ENCODE measurements around the gene KCTD1. TPM values are rescaled to one million over a fixed set of nuclear protein-coding genes. Genes with fewer than 3 reads are reported as not detected.

KCTD1 gene
- total RNA-seq, 2 experiments from 2014 or later = 4.4 to 5.6 TPM

- H3K4me3 Mint-ChIP-seq = no peak overlapping the region
- POLR2A ChIA-PET = no interaction called here
- no peak for DNase-seq
- CTCF ChIA-PET = no interaction called here
- no peak overlapping the region for H3K27ac Mint-ChIP-seq
- no peaks in the 10 kb centered on the region for H3K36me3 Mint-ChIP-seq (ENCODE audit: low read depth)
- no peaks in the 10 kb centered on the region for H3K4me1 Mint-ChIP-seq
- H3K27me3 Mint-ChIP-seq = no peaks in the 10 kb centered on the region
- no peaks in the 10 kb centered on the region for H3K9me3 Mint-ChIP-seq
Observed at GRCh38 chr18:26479065-26479680, 69.2 kb downstream of the KCTD1 start.

DNA sequence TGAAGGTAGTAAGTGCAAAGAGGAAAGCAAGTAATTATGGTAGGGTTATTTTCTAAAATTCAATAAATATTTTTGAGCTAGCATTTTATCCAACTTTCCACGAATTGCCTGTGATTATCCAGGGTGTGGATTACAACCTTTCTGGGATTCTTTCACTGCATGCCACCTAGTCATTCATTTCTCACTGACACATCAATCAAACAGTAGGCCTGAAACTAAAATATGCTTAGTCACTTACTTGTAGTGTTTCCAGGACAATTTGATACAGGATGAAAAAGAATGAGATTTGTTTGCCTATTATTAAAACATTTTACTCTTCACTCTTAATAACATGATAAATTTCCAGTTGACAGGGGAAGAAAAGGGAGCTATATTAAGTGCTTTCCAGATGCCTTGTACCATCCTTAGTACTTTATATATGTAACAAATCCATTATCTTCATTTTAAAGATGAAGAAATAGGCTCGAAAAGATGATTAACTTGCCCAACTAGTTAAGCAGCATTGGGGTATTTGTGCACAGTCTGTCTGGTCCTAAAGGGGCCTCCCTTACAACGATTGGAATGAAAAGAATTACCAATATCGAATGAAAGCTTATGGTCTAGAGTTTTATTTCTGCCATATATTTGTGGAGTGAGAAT lies 70.4 kb downstream of the KCTD1 start:
- no peak for DNase-seq
- Mint-ChIP-seq H3K27ac (no peak overlapping the region), H3K27me3 (no peaks in the 10 kb centered on the region), H3K9me3 (no peaks in the 10 kb centered on the region), H3K4me1 (no peaks in the 10 kb centered on the region), H3K4me3 (no peak overlapping the region), H3K36me3 (ENCODE audit: low read depth) (no peaks in the 10 kb centered on the region)
- POLR2A ChIA-PET = no interaction called here
- CTCF ChIA-PET = no interaction called here

- H3K27ac Mint-ChIP-seq = no peak overlapping the region
- CTCF ChIA-PET = no interaction called here
Observed at GRCh38 chr18:26476697-26477096, 71.7 kb downstream of the KCTD1 start.

GRCh38 chr18:26474542-26474941 lies 73.8 kb downstream of the KCTD1 start:
- ChIA-PET CTCF (interaction anchor here (0.7 to 1.4 kb wide), 2 partner anchors 10 to 91 kb away, joined by 3 read pairs; no protein-coding TSS in a partner anchor), POLR2A (no interaction called here)
- no peaks in the 10 kb centered on the region for H3K4me1 Mint-ChIP-seq
- no peaks in the 10 kb centered on the region for H3K27me3 Mint-ChIP-seq
- H3K27ac Mint-ChIP-seq = no peak overlapping the region
- H3K36me3 Mint-ChIP-seq (ENCODE audit: low read depth) = no peaks in the 10 kb centered on the region
- H3K9me3 Mint-ChIP-seq = no peaks in the 10 kb centered on the region
- DNase-seq = no peak
- no peak overlapping the region for H3K4me3 Mint-ChIP-seq

More at GRCh38 chr18:26476697-26477096, 71.7 kb downstream of the KCTD1 start:
- H3K9me3 Mint-ChIP-seq = no peaks in the 10 kb centered on the region
- no peaks in the 10 kb centered on the region for H3K36me3 Mint-ChIP-seq (ENCODE audit: low read depth)
- H3K27me3 Mint-ChIP-seq = no peaks in the 10 kb centered on the region
- no peak for DNase-seq
- H3K4me3 Mint-ChIP-seq = no peak overlapping the region
- POLR2A ChIA-PET = no interaction called here
- H3K4me1 Mint-ChIP-seq = no peaks in the 10 kb centered on the region

DNA sequence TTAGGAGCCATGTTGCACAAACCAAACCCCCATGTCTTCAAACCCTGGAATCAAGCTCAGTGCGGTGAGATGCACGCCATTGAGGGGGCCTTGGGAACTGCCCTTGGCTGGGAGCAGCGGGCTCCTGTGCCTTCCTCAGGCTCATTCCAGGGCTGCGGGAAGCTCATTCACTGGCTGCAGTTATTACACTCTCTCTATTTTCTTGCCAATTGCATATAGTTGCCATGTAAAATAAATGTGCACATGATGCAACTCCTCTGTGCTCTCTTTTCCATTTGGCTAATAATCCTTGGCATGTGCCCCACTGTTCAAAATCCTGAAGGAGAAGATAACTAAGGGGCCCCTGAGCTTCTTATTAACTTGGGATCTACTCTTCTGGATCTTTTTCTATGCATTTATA lies 74.7 kb downstream of the KCTD1 start:
- Mint-ChIP-seq H3K27me3 (no peaks in the 10 kb centered on the region), H3K4me1 (no peaks in the 10 kb centered on the region), H3K4me3 (no peak overlapping the region), H3K36me3 (ENCODE audit: low read depth) (no peaks in the 10 kb centered on the region), H3K27ac (no peak overlapping the region), H3K9me3 (no peaks in the 10 kb centered on the region)
- ChIA-PET CTCF (interaction anchor here (1.4 kb wide), 1 partner anchor 9 kb away, joined by 4 read pairs; no protein-coding TSS in a partner anchor), POLR2A (no interaction called here)
- DNase-seq = no peak

DNA sequence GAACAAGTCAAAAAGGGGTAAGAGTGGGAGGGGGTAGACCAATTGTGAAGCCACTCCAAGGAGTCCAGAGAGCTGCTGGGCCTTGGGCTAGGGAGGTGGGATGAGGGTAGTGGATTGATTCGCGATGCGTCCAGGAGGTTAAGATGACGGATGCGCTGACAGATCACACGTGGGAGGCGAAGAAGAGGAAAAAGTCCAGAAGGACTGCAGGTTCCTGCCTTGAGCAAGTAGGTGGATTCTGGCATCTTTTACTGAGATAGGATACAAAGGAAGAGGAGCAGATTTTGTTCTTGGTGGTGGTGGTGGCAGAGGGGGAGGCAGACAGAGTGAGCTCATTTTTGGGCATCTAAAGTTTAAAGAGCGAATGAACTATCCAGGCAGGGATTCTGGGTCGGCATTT lies 76.5 kb downstream of the KCTD1 start:
- H3K9me3 Mint-ChIP-seq = no peaks in the 10 kb centered on the region
- POLR2A ChIA-PET = no interaction called here

DNA sequence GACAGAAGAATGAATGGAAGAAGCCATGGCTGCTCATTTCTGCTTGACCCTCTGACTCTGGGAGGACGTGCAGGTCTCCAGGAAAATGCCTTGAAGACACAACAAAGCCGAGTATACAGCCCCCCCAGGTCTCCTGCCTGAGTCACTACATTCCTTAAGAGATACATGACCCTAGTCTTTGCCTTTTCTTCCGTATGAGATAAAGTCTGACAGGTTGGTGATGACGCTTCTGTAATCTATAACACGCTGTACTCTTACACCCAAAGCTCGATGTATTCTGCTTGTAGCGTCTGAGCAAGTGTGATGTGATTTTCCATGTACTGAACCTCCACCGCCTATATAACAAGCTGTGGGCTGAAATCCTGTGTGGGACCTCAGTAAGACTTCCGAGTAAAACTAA lies 77.3 kb downstream of the KCTD1 start:
- no peak for DNase-seq
- H3K4me1 Mint-ChIP-seq = no peaks in the 10 kb centered on the region
- no peaks in the 10 kb centered on the region for H3K9me3 Mint-ChIP-seq
- POLR2A ChIA-PET = no interaction called here
- no peaks in the 10 kb centered on the region for H3K36me3 Mint-ChIP-seq (ENCODE audit: low read depth)
- H3K27me3 Mint-ChIP-seq = no peaks in the 10 kb centered on the region
- CTCF ChIA-PET = no interaction called here
- H3K4me3 Mint-ChIP-seq = no peak overlapping the region
- no peak overlapping the region for H3K27ac Mint-ChIP-seq

More for the DNA sequence above, 76.5 kb downstream of the KCTD1 start:
- DNase-seq = no peak
- Mint-ChIP-seq H3K27ac (no peak overlapping the region), H3K4me3 (no peak overlapping the region), H3K36me3 (ENCODE audit: low read depth) (no peaks in the 10 kb centered on the region), H3K4me1 (no peaks in the 10 kb centered on the region), H3K27me3 (no peaks in the 10 kb centered on the region)
- CTCF ChIA-PET = no interaction called here

GRCh38 chr18:26470011-26470637 lies 78.2 kb downstream of the KCTD1 start:
- no peaks in the 10 kb centered on the region for H3K4me1 Mint-ChIP-seq
- no peak overlapping the region for H3K27ac Mint-ChIP-seq
- ChIA-PET POLR2A (no interaction called here), CTCF (no interaction called here)
- no peaks in the 10 kb centered on the region for H3K36me3 Mint-ChIP-seq (ENCODE audit: low read depth)
- no peak overlapping the region for H3K4me3 Mint-ChIP-seq
- H3K9me3 Mint-ChIP-seq = no peaks in the 10 kb centered on the region
- no peaks in the 10 kb centered on the region for H3K27me3 Mint-ChIP-seq
- no peak for DNase-seq

DNA sequence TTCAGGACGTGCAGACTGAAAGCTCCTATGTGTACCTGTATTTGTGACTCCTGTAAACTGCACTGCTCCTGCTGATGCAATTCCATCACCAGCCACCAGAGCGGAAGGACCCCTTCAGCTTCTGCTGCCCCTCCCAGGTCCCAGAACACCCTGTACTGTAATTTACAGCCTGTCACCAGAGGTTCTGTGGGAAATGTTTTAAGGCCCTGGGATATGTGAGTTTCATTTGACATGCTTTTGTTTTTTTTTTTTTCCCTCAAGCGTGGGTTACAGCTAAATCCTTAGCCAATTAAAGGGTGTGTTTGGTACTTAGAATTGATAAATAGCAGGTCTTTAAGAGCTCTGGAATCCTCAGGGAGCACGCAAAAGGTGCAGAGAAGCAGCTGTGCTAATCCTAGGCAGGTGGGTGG lies 79.4 kb downstream of the KCTD1 start:
- ChIA-PET CTCF (no interaction called here), POLR2A (no interaction called here)
- no peak for DNase-seq
- Mint-ChIP-seq H3K4me1 (no peaks in the 10 kb centered on the region), H3K36me3 (ENCODE audit: low read depth) (no peaks in the 10 kb centered on the region), H3K4me3 (no peak overlapping the region), H3K27me3 (no peaks in the 10 kb centered on the region), H3K27ac (no peak overlapping the region), H3K9me3 (no peaks in the 10 kb centered on the region)

- Mint-ChIP-seq H3K9me3 (no peaks in the 10 kb centered on the region), H3K4me3 (no peak overlapping the region), H3K27me3 (no peaks in the 10 kb centered on the region), H3K36me3 (ENCODE audit: low read depth) (no peaks in the 10 kb centered on the region), H3K27ac (no peak overlapping the region), H3K4me1 (no peaks in the 10 kb centered on the region)
- POLR2A ChIA-PET = no interaction called here
- no peak for DNase-seq
- CTCF ChIA-PET = no interaction called here
Observed at GRCh38 chr18:26466026-26466425, 82.3 kb downstream of the KCTD1 start.

- peaks cover 3% of the 10 kb centered on the region for H3K4me1 Mint-ChIP-seq
- no peaks in the 10 kb centered on the region for H3K36me3 Mint-ChIP-seq (ENCODE audit: low read depth)
- no peaks in the 10 kb centered on the region for H3K9me3 Mint-ChIP-seq
- CTCF ChIA-PET = no interaction called here
- no peak overlapping the region for H3K27ac Mint-ChIP-seq
- no peak overlapping the region for H3K4me3 Mint-ChIP-seq
- POLR2A ChIA-PET = no interaction called here
- H3K27me3 Mint-ChIP-seq = no peaks in the 10 kb centered on the region
- no peak for DNase-seq
Observed at GRCh38 chr18:26465431-26465830, 82.9 kb downstream of the KCTD1 start.

DNA sequence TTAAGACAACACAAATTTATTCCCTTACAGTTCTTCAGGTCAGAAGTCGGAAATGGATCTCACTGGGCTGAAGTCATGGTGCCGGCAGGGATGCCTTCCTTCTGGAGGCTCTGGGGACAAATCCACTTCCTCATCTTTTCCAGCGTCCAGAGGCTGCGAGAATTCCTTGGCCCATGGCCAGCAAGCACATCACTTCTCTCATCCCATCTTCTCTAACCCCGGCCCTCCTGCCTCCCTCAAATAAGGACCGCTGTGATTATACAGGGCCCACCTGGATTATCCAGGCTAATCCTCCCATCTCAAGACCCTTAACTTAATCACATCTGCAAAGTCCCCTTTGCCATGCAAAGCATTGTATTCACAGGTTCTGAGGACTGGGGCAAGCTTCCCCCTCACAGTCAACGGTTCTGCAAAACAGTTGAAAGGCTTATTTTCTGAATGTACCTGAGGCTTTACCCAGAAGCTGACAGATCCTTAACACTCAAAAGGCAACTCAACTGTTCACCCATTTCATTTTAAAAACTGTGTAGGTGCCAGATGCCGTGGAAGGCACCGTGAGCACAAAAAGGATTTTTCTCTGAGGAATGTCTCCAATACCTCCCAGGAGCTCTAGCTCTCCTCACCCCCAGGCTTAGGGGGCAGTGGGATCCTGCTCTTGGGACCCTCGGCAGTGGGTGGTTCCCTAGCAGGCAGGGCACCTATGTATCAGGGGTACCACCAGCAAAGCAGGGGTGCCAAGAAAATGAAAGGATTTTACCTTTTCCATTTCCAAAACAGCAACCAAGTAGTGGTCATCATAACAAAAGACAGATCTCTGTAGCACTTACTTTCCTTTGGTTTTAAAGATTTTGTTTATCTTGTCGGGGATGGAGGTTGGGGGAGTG lies 84.0 kb downstream of the KCTD1 start:
- CTCF ChIA-PET = interaction anchor here (1.3 kb wide), 1 partner anchor 10 kb away, joined by 3 read pairs; no protein-coding TSS in a partner anchor
- no peaks in the 10 kb centered on the region for H3K36me3 Mint-ChIP-seq (ENCODE audit: low read depth)

DNA sequence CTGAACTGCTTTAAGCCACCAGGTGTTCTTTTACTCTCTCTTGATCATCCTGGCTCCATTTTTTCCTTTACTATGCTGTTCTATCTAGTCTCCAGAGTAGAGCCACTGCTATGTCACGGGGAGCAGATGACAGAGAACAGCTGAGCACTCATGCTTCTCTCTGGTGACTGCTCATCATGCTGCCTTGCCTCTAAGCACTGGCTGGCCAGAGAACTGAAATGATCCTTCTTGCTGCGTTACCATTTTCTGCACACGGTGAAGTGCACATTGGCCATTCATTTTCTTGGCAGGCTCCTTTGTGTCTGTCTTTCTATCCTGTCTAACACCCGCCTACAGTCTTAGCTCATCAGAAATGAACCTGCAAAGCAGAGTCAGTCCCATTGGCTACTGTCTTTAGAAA lies 86.0 kb downstream of the KCTD1 start:
- no peak overlapping the region for H3K27ac Mint-ChIP-seq
- DNase-seq = no peak
- H3K4me1 Mint-ChIP-seq = peaks cover 13% of the 10 kb centered on the region
- H3K4me3 Mint-ChIP-seq = no peak overlapping the region
- H3K9me3 Mint-ChIP-seq = no peaks in the 10 kb centered on the region
- CTCF ChIA-PET = no interaction called here
- H3K36me3 Mint-ChIP-seq (ENCODE audit: low read depth) = no peaks in the 10 kb centered on the region
- POLR2A ChIA-PET = no interaction called here
- no peaks in the 10 kb centered on the region for H3K27me3 Mint-ChIP-seq

More for the DNA sequence above, 84.0 kb downstream of the KCTD1 start:
- DNase-seq = no peak
- H3K9me3 Mint-ChIP-seq = no peaks in the 10 kb centered on the region
- H3K27me3 Mint-ChIP-seq = no peaks in the 10 kb centered on the region
- H3K4me1 Mint-ChIP-seq = peaks cover 3% of the 10 kb centered on the region
- H3K4me3 Mint-ChIP-seq = no peak overlapping the region
- H3K27ac Mint-ChIP-seq = no peak overlapping the region
- POLR2A ChIA-PET = no interaction called here
